GM12872 (cell line): Measurements from ENCODE around the gene FBLN1.

Experiments
- CTCF ChIP-seq: IDR thresholded peaks from 3 replicates; pipeline ENCODE4 v1.5.1; 2011; ENCODE audit warnings: low read depth, mild to moderate bottlenecking, low read length, moderate library complexity; ENCODE audit not compliant: insufficient read depth

Gene FBLN1

DNA sequence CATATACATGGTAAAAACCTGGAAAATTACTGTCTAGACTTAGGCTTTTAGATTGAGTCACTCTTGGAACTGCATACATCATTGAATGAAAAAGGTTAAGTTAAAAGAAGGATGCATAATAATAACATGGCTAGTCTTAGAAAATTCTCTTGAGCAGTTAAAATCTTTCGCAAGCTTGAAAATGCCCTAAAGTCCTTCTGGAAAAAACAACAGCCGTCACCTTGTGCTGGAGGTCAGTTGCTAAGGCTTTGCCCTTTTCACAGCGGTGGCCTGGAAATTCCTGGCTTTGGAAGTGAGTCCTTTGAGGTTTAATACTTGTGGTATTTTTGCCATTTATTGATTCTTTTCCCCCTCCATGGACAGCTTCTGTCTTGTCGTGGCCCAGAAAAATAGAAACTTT, 17.4 kb upstream of the FBLN1 start:
- TF ChIP-seq CTCF: no peak

DNA sequence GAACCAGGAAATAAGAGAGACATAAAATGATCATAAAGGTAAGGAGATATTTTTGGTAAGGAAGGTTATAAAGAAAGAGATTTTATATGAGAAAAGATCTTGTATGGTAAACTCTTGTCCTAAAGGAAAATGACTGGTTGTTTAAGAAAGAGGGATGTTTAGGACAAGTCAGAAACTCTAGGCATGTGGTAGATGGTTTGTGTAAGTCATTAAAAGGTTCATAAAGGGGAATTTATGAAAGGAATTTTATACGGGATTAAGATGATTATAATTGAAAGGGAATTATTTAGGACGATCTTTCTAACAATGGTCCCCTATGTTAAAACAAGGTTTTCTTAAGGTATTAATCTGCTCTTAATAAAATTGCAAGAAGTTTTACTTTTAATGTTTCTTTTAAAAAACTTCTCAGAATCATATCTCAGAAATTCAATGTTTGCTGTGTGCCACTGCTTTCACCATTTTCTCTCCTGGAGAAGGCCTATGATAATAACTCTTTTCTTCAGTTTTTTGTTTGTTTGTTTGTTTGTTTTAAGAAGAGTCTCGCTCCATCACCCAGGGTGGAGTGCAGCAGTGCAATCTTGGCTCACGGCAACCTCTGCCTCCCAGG, 13.8 kb upstream of the FBLN1 start:
- no peak for TF ChIP-seq CTCF

DNA sequence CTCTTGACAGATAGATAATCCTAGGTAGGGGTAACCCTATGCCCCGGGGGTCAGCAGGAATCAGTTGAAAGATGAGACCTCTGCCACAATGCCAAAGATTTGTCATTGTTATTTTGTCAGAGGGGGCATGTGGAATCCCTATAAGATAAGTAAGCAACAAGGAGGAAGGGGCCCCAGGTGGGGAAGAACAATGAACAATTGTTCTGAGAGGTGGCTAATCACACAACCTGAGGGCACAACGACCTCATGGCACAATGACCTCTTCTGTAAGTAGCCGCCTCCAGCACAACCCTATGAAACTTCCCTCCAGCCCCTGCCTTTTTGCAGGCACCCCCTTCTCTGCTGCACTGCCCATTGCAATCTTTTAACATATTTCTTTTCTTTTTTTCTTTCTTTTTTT, 11.8 kb upstream of the FBLN1 start:
- TF ChIP-seq CTCF: no peak

GRCh38 chr22:45491841-45492240, 10.8 kb upstream of the FBLN1 start:
- TF ChIP-seq CTCF: no peak

DNA sequence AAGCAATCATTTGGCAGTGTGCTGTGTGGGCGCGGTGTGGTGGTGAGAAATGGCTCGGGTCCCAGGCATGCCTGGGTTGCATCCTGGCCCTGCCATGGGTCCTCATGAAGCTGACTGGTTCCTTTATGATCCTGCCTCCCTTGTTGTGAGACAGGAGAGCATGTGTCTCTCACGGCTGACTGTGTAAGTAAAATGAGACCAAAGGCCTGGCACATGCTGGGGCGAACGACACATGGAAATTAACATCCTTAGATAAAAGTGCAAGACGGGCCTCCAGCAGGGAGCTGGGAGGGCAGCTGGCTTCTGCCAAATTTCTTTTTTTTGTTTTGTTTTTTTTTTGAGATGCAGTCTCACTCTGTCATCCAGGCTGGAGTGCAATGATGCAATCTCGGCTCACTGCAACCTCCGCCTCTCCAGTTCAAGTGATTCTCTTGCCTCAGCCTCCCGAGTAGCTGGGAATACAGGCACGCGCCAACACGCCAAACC, 9.4 kb upstream of the FBLN1 start:
- no peak for TF ChIP-seq CTCF

DNA sequence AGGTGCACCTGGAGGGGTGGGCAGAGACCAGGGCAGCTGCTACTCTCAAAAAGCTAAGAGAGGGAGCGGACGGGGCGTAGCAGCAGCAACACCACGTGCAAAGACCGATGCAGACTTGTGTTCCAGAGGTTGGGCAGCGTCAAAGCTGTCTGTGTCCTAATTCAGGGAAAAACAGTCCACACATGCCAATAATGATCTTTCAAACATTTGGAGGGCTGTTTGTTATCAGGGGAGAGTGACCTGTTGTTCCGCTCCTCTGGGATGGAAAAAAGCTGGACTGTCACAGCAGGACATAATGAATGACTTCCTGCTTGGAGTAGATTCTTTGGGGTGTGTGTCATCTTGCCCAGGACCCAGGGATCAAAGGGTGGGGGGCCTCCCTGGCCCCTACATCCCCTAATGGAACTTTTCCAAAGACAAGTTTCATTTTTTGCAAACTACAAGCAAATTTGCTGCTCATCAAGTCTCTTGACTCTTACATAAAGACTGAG, 6.2 kb upstream of the FBLN1 start:
- no peak for TF ChIP-seq CTCF

GRCh38 chr22:45497351-45498145, 5.1 kb upstream of the FBLN1 start:
- TF ChIP-seq CTCF: no peak
